Activated CD8-positive, alpha-beta T cell treated with anti-CD3 and anti-CD28 coated beads, Interleukin-2, amount 10 ng/mL, durations not matched to agents 7 days and 5 days (primary cell): ENCODE data around the gene RNPEP. TPM values are rescaled to one million over a fixed set of nuclear protein-coding genes. Genes with fewer than 3 reads are reported as not detected.
"Not testable (repeated sequence)": the region's sequence is repeated elsewhere in the genome, so short reads cannot be mapped to it uniquely, and the experiment has no call there.

Source experiments
- ATAC-seq: fragments of 150-1000 bp; cut with Tn5 transposase; one replicate; pipeline ENCODE4 v1.10.0; 2021; ENCODE audit warnings: moderate library complexity
- CTCF ChIA-PET: fragments of 350-600 bp; sonication (Branson Sonifier 250); formaldehyde crosslinking; loops from one replicate; lab custom pipeline; 2021; ENCODE audit warnings: antibody characterized with exemption; lab: Charles Lee
- POLR2A ChIA-PET: fragments of 350-600 bp; sonication (Branson Sonifier 250); formaldehyde crosslinking; loops from one replicate; lab custom pipeline; 2021; ENCODE audit warnings: antibody characterized with exemption; lab: Charles Lee
- DNase-seq: peaks from one replicate; pipeline ENCODE4 v3.0.0-alpha.2; 2020
- H3K27ac Mint-ChIP-seq: one replicate; pipeline ENCODE4 v1.8.0; 2021; ENCODE audit warnings: mild to moderate bottlenecking, mixed read lengths
- H3K27me3 Mint-ChIP-seq: one replicate; pipeline ENCODE4 v1.8.0; 2021; ENCODE audit warnings: low read depth, mixed read lengths
- H3K36me3 Mint-ChIP-seq: one replicate; pipeline ENCODE4 v1.8.0; 2021; ENCODE audit warnings: low read depth, mixed read lengths
- H3K4me1 Mint-ChIP-seq: one replicate; pipeline ENCODE4 v1.8.0; 2021; ENCODE audit warnings: low read depth, mixed read lengths
- H3K4me3 Mint-ChIP-seq: one replicate; pipeline ENCODE4 v1.8.0; 2021; ENCODE audit warnings: mild to moderate bottlenecking, mixed read lengths
- H3K9me3 Mint-ChIP-seq: one replicate; pipeline ENCODE4 v1.8.0; 2022; ENCODE audit warnings: mixed read lengths; ENCODE audit not compliant: insufficient read depth
- total RNA-seq, 2 experiments: library from RNA; stranded (reverse); gene quantifications; one replicate each; pipeline ENCODE4 v1.2.3, GENCODE V29; 2021

RNPEP gene
- total RNA-seq, 2 experiments from 2014 or later = 32.0 to 32.2 TPM

DNA sequence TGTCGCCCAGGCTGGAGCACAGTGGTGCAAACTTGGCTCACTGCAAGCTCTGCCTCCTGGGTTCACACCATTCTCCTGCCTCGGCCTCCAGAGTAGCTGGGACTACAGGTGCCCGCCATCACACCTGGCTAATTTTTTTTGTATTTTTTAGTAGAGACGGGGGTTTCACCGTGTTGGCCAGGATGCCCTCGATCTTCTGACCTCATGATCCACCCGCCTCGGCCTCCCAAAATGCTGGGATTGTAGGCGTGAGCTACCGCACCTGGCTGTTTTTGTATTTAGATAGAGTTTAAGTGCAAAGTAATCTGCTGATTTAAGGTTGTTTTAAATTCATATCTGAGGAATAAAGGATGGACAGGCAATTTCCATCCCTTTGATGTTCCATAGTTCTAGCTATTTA, 20.1 kb upstream of the RNPEP start:
- not testable (repeated sequence) for ATAC-seq, H3K4me1 Mint-ChIP-seq, H3K9me3 Mint-ChIP-seq, H3K4me3 Mint-ChIP-seq, H3K27ac Mint-ChIP-seq, H3K27me3 Mint-ChIP-seq, DNase-seq
- peaks cover 61% of the 10 kb centered on the region for H3K36me3 Mint-ChIP-seq
- POLR2A ChIA-PET = interaction anchor here (0.6 kb wide), 1 partner anchor 130 kb away, joined by 3 read pairs; no protein-coding TSS in a partner anchor
- CTCF ChIA-PET = interaction anchor here (0.8 to 9.2 kb wide), 3 partner anchors 11 to 67 kb away, joined by 3 to 67 read pairs (median 16); no protein-coding TSS in a partner anchor

- ChIA-PET CTCF (interaction anchor here (0.7 to 9.2 kb wide), 4 partner anchors 9 to 68 kb away, joined by 3 to 67 read pairs (median 10); no protein-coding TSS in a partner anchor), POLR2A (interaction anchor here (0.8 kb wide), 1 partner anchor 9 kb away, joined by 3 read pairs; the partner anchor contains the start of gene TIMM17A)
- H3K4me1 Mint-ChIP-seq = no peaks in the 10 kb centered on the region
- H3K27me3 Mint-ChIP-seq = no peaks in the 10 kb centered on the region
- H3K9me3 Mint-ChIP-seq = no peaks in the 10 kb centered on the region
- peaks cover 59% of the 10 kb centered on the region for H3K36me3 Mint-ChIP-seq
- ATAC-seq = no peak
- H3K27ac Mint-ChIP-seq = no peak overlapping the region
- DNase-seq = no peak
- H3K4me3 Mint-ChIP-seq = no peak overlapping the region
Observed at GRCh38 chr1:201964261-201964660, 18.2 kb upstream of the RNPEP start.

DNA sequence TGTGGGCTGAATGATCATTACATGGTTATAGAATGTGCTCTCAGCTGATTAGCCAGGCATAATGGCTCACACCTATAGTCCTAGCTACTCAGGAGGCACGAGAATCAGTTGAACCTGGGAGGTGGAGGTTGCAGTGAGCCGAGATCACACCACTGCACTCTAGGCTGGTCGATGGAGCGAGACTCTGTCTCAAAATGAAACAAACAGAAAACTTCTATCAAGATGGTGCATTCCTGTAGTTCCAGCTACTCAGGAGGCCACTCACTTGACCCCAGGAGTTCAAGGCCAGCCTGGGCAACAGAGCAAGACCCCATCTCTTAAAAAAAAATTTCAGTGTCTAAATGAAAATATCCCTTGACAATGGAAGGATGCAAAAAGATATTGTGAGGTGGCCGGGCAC, 16.3 kb upstream of the RNPEP start:
- CTCF ChIA-PET = interaction anchor here (0.6 to 9.2 kb wide), 2 partner anchors 70 to 421 kb away, joined by 4 to 67 read pairs; no protein-coding TSS in a partner anchor
- ATAC-seq (no peak), DNase-seq (no peak)
- Mint-ChIP-seq H3K4me1 (no peaks in the 10 kb centered on the region), H3K27ac (no peak overlapping the region), H3K4me3 (no peak overlapping the region), H3K27me3 (no peaks in the 10 kb centered on the region), H3K36me3 (peaks cover 67% of the 10 kb centered on the region), H3K9me3 (no peaks in the 10 kb centered on the region)
- POLR2A ChIA-PET = no interaction called here

GRCh38 chr1:201968202-201968925, 14.1 kb upstream of the RNPEP start:
- ATAC-seq (no peak), DNase-seq (no peak)
- Mint-ChIP-seq H3K36me3 (peaks cover 53% of the 10 kb centered on the region), H3K9me3 (no peaks in the 10 kb centered on the region), H3K27ac (no peak overlapping the region), H3K4me3 (no peak overlapping the region), H3K4me1 (peaks cover 5% of the 10 kb centered on the region), H3K27me3 (no peaks in the 10 kb centered on the region)
- ChIA-PET CTCF (interaction anchor here (0.6 to 9.2 kb wide), 8 partner anchors 11 to 526 kb away, joined by 3 to 67 read pairs (median 4); partner anchors contain the start of genes RNPEP and TIMM17A), POLR2A (no interaction called here)

GRCh38 chr1:201970334-201971159, 11.9 kb upstream of the RNPEP start:
- Mint-ChIP-seq H3K36me3 (peaks cover 40% of the 10 kb centered on the region), H3K27ac (no peak overlapping the region), H3K27me3 (peaks cover 8% of the 10 kb centered on the region), H3K9me3 (no peaks in the 10 kb centered on the region), H3K4me1 (peaks cover 5% of the 10 kb centered on the region), H3K4me3 (no peak overlapping the region)
- ChIA-PET CTCF (interaction anchor here (4.9 to 9.2 kb wide), 3 partner anchors 74 to 91 kb away, joined by 40 to 145 read pairs (median 67); no protein-coding TSS in a partner anchor), POLR2A (no interaction called here)
- DNase-seq (no peak), ATAC-seq (no peak)

- H3K36me3 Mint-ChIP-seq = no peaks in the 10 kb centered on the region
- H3K27ac Mint-ChIP-seq = peak overlapping the region; percentile 84
- no peak for ATAC-seq
- H3K4me1 Mint-ChIP-seq = peaks cover 19% of the 10 kb centered on the region
- H3K27me3 Mint-ChIP-seq = peaks cover 8% of the 10 kb centered on the region
- no peaks in the 10 kb centered on the region for H3K9me3 Mint-ChIP-seq
- CTCF ChIA-PET = interaction anchor here (1.0 to 3.7 kb wide), 7 partner anchors 9 to 178 kb away, joined by 3 to 25 read pairs (median 5); partner anchors contain the start of genes IPO9 and PTPN7
- H3K4me3 Mint-ChIP-seq = peak overlapping the region; percentile 89
- peak; percentile 75 for DNase-seq
- POLR2A ChIA-PET = interaction anchor here (0.5 kb wide), 1 partner anchor 401 kb away, joined by 3 read pairs; no protein-coding TSS in a partner anchor
Observed at GRCh38 chr1:201982082-201982622, 296 bp upstream of the RNPEP start.

DNA sequence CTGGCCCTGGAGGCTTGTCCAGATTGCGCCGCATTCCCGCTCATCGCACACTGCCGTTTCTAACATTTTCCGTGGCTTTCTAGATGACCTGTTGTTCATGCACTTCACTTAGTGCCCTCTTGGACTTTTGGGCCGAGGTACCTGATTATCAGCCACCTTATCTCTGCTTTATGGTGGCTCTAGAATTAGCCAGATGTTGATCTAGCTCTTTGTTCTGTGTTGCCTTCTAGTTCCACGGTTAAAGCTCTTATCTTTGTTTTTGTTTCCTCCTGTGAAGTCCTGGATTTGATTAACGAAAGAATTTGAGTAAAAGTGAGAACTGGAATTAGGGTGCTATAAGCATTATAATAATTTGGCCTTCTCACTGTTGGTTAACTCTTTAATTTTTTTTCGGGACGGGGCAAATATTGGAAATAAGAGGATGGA, 945 bp downstream of the RNPEP start:
- Mint-ChIP-seq H3K36me3 (no peaks in the 10 kb centered on the region), H3K27me3 (peaks cover 8% of the 10 kb centered on the region), H3K27ac (peak overlapping the region; percentile 75), H3K4me3 (peak overlapping the region; percentile 83), H3K9me3 (no peaks in the 10 kb centered on the region), H3K4me1 (peaks cover 19% of the 10 kb centered on the region)
- POLR2A ChIA-PET = no interaction called here
- peak; percentile 9 for ATAC-seq
- DNase-seq = no peak
- CTCF ChIA-PET = interaction anchor here (0.7 to 3.7 kb wide), 6 partner anchors 15 to 154 kb away, joined by 3 to 25 read pairs (median 4); partner anchors contain the start of gene IPO9

DNA sequence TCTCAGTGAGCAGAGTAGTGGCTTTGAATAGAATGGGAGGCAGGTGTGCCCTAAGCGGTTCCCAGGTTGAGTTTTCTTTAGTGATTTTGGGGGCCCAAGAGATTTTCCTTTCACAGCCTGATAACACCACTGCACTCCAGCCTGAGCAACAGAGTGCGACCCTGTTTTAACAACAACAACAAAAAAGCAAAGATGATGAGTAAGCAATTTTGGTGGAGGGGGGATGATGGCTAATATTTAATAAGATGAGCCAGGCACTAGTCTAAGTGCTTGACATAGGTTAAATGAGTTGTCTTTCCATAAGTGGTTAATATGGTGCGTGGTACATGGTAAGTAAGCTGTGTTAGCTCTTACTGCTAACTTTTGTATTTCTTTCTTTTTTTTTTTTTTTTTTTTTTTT, 2.0 kb downstream of the RNPEP start:
- DNase-seq = no peak
- H3K27ac Mint-ChIP-seq = no peak overlapping the region
- H3K4me1 Mint-ChIP-seq = peaks cover 19% of the 10 kb centered on the region
- ATAC-seq = no peak
- peaks cover 3% of the 10 kb centered on the region for H3K36me3 Mint-ChIP-seq
- CTCF ChIA-PET = interaction anchor here (2.0 to 2.1 kb wide), 2 partner anchors 11 to 15 kb away, joined by 9 to 11 read pairs; no protein-coding TSS in a partner anchor
- H3K27me3 Mint-ChIP-seq = peaks cover 5% of the 10 kb centered on the region
- H3K9me3 Mint-ChIP-seq = no peaks in the 10 kb centered on the region
- POLR2A ChIA-PET = no interaction called here
- no peak overlapping the region for H3K4me3 Mint-ChIP-seq

DNA sequence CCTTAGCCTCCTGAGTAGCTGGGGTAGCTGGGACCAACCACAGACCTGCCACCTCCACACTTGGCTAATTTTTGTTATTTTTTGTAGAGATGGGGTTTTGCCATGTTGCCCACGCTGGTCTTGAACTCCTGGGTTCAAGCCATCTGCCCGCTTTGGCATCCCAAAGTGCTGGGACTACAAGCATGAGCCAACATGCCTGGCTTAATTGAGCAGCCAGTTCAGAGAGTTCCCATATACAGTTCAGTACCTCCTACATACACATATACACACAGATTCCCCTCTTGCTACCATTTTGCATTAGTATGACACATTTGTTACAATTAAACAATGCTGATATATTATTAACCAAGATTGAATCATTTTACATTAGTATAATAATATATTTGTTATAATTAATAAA, 2.9 kb downstream of the RNPEP start:
- ChIA-PET CTCF (interaction anchor here (2.0 to 2.1 kb wide), 2 partner anchors 12 to 15 kb away, joined by 9 to 11 read pairs; no protein-coding TSS in a partner anchor), POLR2A (no interaction called here)
- H3K27me3 Mint-ChIP-seq = peaks cover 3% of the 10 kb centered on the region
- H3K4me1 Mint-ChIP-seq = peaks cover 19% of the 10 kb centered on the region
- H3K27ac Mint-ChIP-seq = no peak overlapping the region
- no peaks in the 10 kb centered on the region for H3K9me3 Mint-ChIP-seq
- no peak overlapping the region for H3K4me3 Mint-ChIP-seq
- ATAC-seq (no peak), DNase-seq (no peak)
- H3K36me3 Mint-ChIP-seq = peaks cover 5% of the 10 kb centered on the region

- POLR2A ChIA-PET = no interaction called here
- no peak overlapping the region for H3K27ac Mint-ChIP-seq
- no peaks in the 10 kb centered on the region for H3K9me3 Mint-ChIP-seq
- CTCF ChIA-PET = interaction anchor here (1.2 to 3.5 kb wide), 3 partner anchors 11 to 93 kb away, joined by 3 to 18 read pairs (median 13); no protein-coding TSS in a partner anchor
- DNase-seq = no peak
- no peak for ATAC-seq
- no peak overlapping the region for H3K4me3 Mint-ChIP-seq
- H3K27me3 Mint-ChIP-seq = no peaks in the 10 kb centered on the region
- H3K36me3 Mint-ChIP-seq = peaks cover 15% of the 10 kb centered on the region
- peaks cover 5% of the 10 kb centered on the region for H3K4me1 Mint-ChIP-seq
Observed at GRCh38 chr1:201988601-201989000, 6.2 kb downstream of the RNPEP start.
